Liver (tissue), 9 donors: ENCODE results near the gene GPX7. TPM values are rescaled to one million over a fixed set of nuclear protein-coding genes. Genes with fewer than 3 reads are reported as not detected.

Source experiments
- DNase-seq: peaks from one replicate; pipeline ENCODE4 v3.0.0-alpha.2; 2017; ENCODE audit warnings: low spot score
- H3K27ac ChIP-seq, 2 donors: one replicate each; pipeline ENCODE4 v1.7.0; 2013; ENCODE audit warnings: inconsistent platforms in 2 of 2, low read length in 2 of 2, control low read depth in 1 of 2, low read depth in 1 of 2, mild to moderate bottlenecking in 1 of 2
- H3K27me3 ChIP-seq, 4 donors: one replicate each; pipeline versions ENCODE4 v1.6.1 to v1.7.0; 2013; ENCODE audit warnings: low read length in 3 of 4, inconsistent platforms in 1 of 4, mild to moderate bottlenecking in 1 of 4, moderate library complexity in 1 of 4; ENCODE audit not compliant: control insufficient read depth in 4 of 4, insufficient read depth in 4 of 4
- H3K36me3 ChIP-seq, 4 donors: one replicate each; pipeline versions ENCODE4 v1.6.1 to v1.7.0; 2013; ENCODE audit warnings: low read length in 3 of 4, mild to moderate bottlenecking in 3 of 4, low read depth in 1 of 4, moderate library complexity in 1 of 4; ENCODE audit not compliant: control insufficient read depth in 4 of 4, insufficient read depth in 3 of 4
- H3K4me1 ChIP-seq, 4 donors: one replicate each; pipeline versions ENCODE4 v1.6.1 to v1.7.0; 2013; ENCODE audit warnings: low read length in 3 of 4, mild to moderate bottlenecking in 3 of 4, moderate library complexity in 1 of 4; ENCODE audit not compliant: control insufficient read depth in 4 of 4, insufficient read depth in 4 of 4
- H3K4me3 ChIP-seq, 3 donors: one replicate each; pipeline versions ENCODE4 v1.6.1 to v1.7.0; 2013; ENCODE audit warnings: low read length in 3 of 3, control low read depth in 1 of 3, low read depth in 1 of 3, mild to moderate bottlenecking in 1 of 3
- H3K9ac ChIP-seq, 2 donors: one replicate each; pipeline ENCODE4 v1.7.0; 2013; ENCODE audit warnings: low read length in 2 of 2, mild to moderate bottlenecking in 2 of 2, moderate library complexity in 2 of 2, control low read depth in 1 of 2, low read depth in 1 of 2
- H3K9me3 ChIP-seq, 4 donors: one replicate each; pipeline versions ENCODE4 v1.6.1 to v1.7.0; 2013; ENCODE audit warnings: low read length in 3 of 4; ENCODE audit not compliant: control insufficient read depth in 4 of 4
- CTCF ChIP-seq: fragments of 150-350 bp; IDR thresholded peaks from 2 replicates; pipeline ENCODE4 v1.5.1; 2017; ENCODE audit warnings: improper control_type of control experiment, low read depth, low read length; ENCODE audit not compliant: missing input control
- EGR1 ChIP-seq, 2 donors: IDR thresholded peaks; 2 replicates each; pipeline ENCODE4 v1.6.1; 2016 to 2018; ENCODE audit warnings: antibody characterized with exemption in 2 of 2, low read depth in 2 of 2
- FOXA1 ChIP-seq: IDR thresholded peaks from 2 replicates; pipeline ENCODE4 v1.6.1; 2016; ENCODE audit warnings: antibody characterized with exemption
- FOXA2 ChIP-seq: IDR thresholded peaks from 2 replicates; pipeline ENCODE4 v1.6.1; 2016; ENCODE audit warnings: antibody characterized with exemption
- HNF4A ChIP-seq, 2 donors: conservative IDR thresholded peaks; 2 replicates each; pipeline ENCODE4 v1.6.1; 2016; ENCODE audit warnings: antibody characterized with exemption in 2 of 2, mild to moderate bottlenecking in 2 of 2
- HNF4G ChIP-seq: IDR thresholded peaks from 2 replicates; pipeline ENCODE4 v1.6.1; 2016; ENCODE audit warnings: antibody characterized with exemption
- MAX ChIP-seq: IDR thresholded peaks from 2 replicates; pipeline ENCODE4 v1.6.1; 2016; ENCODE audit warnings: antibody characterized with exemption
- RAD21 ChIP-seq, 2 donors: IDR thresholded peaks; 2 replicates each; pipeline ENCODE4 v1.6.1; 2016; ENCODE audit warnings: antibody characterized with exemption in 2 of 2, mild to moderate bottlenecking in 2 of 2
- RXRA ChIP-seq, 2 donors: IDR thresholded peaks; 2 replicates each; pipeline ENCODE4 v1.6.1; 2017 to 2018; ENCODE audit warnings: antibody characterized with exemption in 2 of 2, mild to moderate bottlenecking in 1 of 2
- SP1 ChIP-seq: IDR thresholded peaks from 2 replicates; pipeline ENCODE4 v1.6.1; 2018; ENCODE audit warnings: antibody characterized with exemption, mild to moderate bottlenecking
- TAF1 ChIP-seq: conservative IDR thresholded peaks from 2 replicates; pipeline ENCODE4 v1.6.1; 2016; ENCODE audit warnings: antibody characterized with exemption, mild to moderate bottlenecking
- YY1 ChIP-seq: IDR thresholded peaks from 2 replicates; pipeline ENCODE4 v1.6.1; 2016; ENCODE audit warnings: antibody characterized with exemption, mild to moderate bottlenecking
- ZBTB33 ChIP-seq: IDR thresholded peaks from 2 replicates; pipeline ENCODE4 v1.6.1; 2016; ENCODE audit warnings: antibody characterized with exemption
- WGBS: extraction: QIAGEN DNeasy Blood & Tissue Kit; methylation state at CpG from one replicate; pipeline ENCODE4 v1.1.7; 2013; 5-methylcytosine and 5-hydroxymethylcytosine counted together
- polyA plus RNA-seq, 2 donors: library from polyadenylated mRNA; stranded (reverse) in 1 of 2; unstranded in 1 of 2; fragments of 200-250 nt in 1 of 2; fragments of >200 nt in 1 of 2; fragmentation: Nextera tagmentation in 1 of 2; extraction: Ambion mirVana in 1 of 2; gene quantifications; one replicate each; pipeline versions ENCODE4 v1.2.1 to v1.2.3, GENCODE V29; 2013 to 2015
- total RNA-seq, 2 donors: library from RNA; depleted of rRNA; stranded (reverse); fragments of >200 nt; gene quantifications; one replicate each; pipeline ENCODE4 v1.2.3, GENCODE V29; 2014
- donor health status: healthy.
- donor health status: healthy.
- donor health status: healthy.
- donor health status: healthy.
- donor health status: healthy.

The GPX7 gene
- total and polyA plus RNA-seq, 4 donors: 3.9 to 33.0 (median 5.8) TPM

- Histone ChIP-seq H3K4me3 (no peak overlapping the region), H3K27ac (no peak overlapping the region), H3K4me1 (no peaks in the 10 kb centered on the region), H3K27me3 (no peaks in the 10 kb centered on the region), H3K9me3 (no peaks in the 10 kb centered on the region), H3K9ac (no peak overlapping the region), H3K36me3 (no peaks in the 10 kb centered on the region)
- TF ChIP-seq HNF4G (no peak), TAF1 (no peak), FOXA1 (no peak), CTCF (no peak), SP1 (no peak), MAX (no peak), RAD21 (IDR thresholded peaks at IDR 0.05) (no peak), HNF4A (conservative IDR thresholded peaks at IDR 0.05) (no peak), EGR1 (IDR thresholded peaks at IDR 0.05; ENCODE audit: low read depth in 2 of 2) (no peak), ZBTB33 (no peak), FOXA2 (no peak)
- no peak for DNase-seq
- WGBS: 66% methylated on average over 3 of the region's 3 CpGs
These were observed 7.1 kb upstream of the GPX7 start for GRCh38 chr1:52595061-52595460.

- H3K9me3 ChIP-seq: no peaks in the 10 kb centered on the region
- H3K9ac ChIP-seq: no peak overlapping the region
- WGBS: 61% methylated on average over 2 of the region's 2 CpGs
- no peak overlapping the region for H3K4me3 ChIP-seq
- no peaks in the 10 kb centered on the region for H3K36me3 ChIP-seq
- no peaks in the 10 kb centered on the region for H3K27me3 ChIP-seq
- TF ChIP-seq EGR1 (IDR thresholded peaks at IDR 0.05; ENCODE audit: low read depth in 2 of 2) (no peak), RXRA (IDR thresholded peaks at IDR 0.05) (no peak), ZBTB33 (no peak)
- no peak for DNase-seq
- no peak overlapping the region for H3K27ac ChIP-seq
- H3K4me1 ChIP-seq: peaks cover 0 to 10% (median 0%) of the 10 kb centered on the region in 4 donors
These were observed 4.3 kb upstream of the GPX7 start for GRCh38 chr1:52597912-52598311.

GRCh38 chr1:52598729-52599128 is 3.4 kb upstream of the GPX7 start:
- Histone ChIP-seq H3K27me3 (no peaks in the 10 kb centered on the region), H3K36me3 (no peaks in the 10 kb centered on the region), H3K9ac (no peak overlapping the region), H3K9me3 (no peaks in the 10 kb centered on the region), H3K4me3 (no peak overlapping the region), H3K4me1 (peaks cover 0 to 12% (median 0%) of the 10 kb centered on the region in 4 donors), H3K27ac (no peak overlapping the region)
- no peak for DNase-seq
- WGBS: 96% methylated on average over 7 of the region's 7 CpGs
- TF ChIP-seq YY1: no peak
- no peak for TF ChIP-seq HNF4A (conservative IDR thresholded peaks at IDR 0.05)
- TF ChIP-seq SP1: no peak
- TF ChIP-seq CTCF: no peak
- TF ChIP-seq ZBTB33: no peak
- TF ChIP-seq RXRA (IDR thresholded peaks at IDR 0.05): no peak
